GM15510 (cell line): Measurements from ENCODE around the gene MST1.
A peak's percentile ranks its signal among the peaks of the same experiment; 100 is the strongest.

Source experiments
- POLR2A ChIP-seq: IDR thresholded peaks from 3 replicates; pipeline ENCODE4 v1.6.1; 2011; ENCODE audit warnings: borderline replicate concordance; ENCODE audit not compliant: insufficient read length; ENCODE audit errors: extremely low read depth

MST1 gene

GRCh38 chr3:49689046-49689907, at the start of gene MST1, which contains the start of gene RNF123:
Gene MST1, minus strand, starts transcription at chr3:49689474. Its CDS starts 783 bp downstream, at chr3:49688691.
Gene RNF123, plus strand, starts transcription at chr3:49689557. Its CDS starts 1,609 bp downstream, at chr3:49691166.
- peak; percentile 83 for TF ChIP-seq POLR2A

GRCh38 chr3:49738067-49738713, 48.9 kb upstream of the MST1 start:
- no peak for TF ChIP-seq POLR2A

GRCh38 chr3:49734752-49735151, 45.5 kb upstream of the MST1 start:
- no peak for TF ChIP-seq POLR2A

- TF ChIP-seq POLR2A = no peak
These were observed 44.3 kb upstream of the MST1 start for GRCh38 chr3:49733551-49733950.

GRCh38 chr3:49732597-49732996, 43.3 kb upstream of the MST1 start:
- no peak for TF ChIP-seq POLR2A

- no peak for TF ChIP-seq POLR2A
These were observed 40.8 kb upstream of the MST1 start for GRCh38 chr3:49729966-49730609.

DNA sequence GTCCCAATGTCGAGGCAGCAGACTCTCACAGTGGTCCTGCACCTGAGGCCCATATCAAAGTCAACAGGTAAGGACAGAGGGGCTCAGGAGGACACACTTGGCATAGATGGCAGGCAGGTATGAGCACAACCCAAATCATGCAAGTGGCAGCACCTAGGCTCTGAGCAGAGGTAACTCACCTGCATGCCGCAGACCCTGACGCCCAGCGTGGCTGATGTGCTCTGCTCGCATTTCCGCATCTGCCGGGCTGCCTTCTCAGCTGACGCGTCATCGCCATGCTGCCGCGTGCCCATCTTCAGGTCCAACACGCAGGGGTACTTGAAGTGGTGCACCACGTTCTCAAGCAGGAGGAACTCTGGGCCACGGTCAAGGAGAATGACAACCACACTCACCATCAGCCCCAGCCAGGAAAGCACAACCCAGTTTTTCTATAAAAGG, 38.7 kb upstream of the MST1 start:
- TF ChIP-seq POLR2A = no peak

DNA sequence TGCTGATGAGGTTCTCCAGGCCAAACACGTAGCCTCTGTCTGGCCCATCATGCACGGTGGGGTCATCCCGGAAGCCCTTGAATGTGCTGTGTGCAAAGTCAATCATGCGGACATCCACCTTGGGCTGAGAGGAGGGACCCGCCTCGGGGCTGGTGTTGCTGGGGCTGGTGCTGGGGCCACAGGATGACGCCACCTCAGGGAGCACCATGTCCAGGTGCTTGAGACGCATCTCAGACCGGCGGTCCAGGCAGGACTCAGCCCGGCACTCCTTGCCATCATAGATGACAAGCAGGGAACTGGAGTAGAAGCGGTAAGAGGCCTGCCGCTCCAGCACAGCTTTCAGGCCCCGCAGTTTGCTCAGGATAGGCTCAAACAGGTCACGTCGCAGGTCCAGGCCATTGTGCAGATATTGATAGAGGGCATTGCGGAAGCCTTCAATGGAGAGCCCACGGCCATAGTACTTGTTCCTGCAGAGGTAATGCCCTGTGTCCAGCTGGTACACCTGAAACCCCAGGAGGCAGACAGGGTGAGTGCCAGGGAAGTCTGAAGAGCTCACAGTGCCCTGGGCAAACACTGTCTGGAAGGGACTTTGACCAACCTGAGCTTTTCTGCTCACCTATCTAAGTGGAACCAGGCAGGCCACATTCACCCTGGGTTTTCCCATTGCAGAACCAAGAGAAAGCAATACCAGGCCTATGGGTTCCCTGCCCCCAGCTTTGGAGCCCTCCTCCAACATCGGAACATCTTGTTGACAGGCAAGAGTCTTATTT, 38.1 kb upstream of the MST1 start:
- no peak for TF ChIP-seq POLR2A

GRCh38 chr3:49725906-49726681, 36.8 kb upstream of the MST1 start:
- TF ChIP-seq POLR2A = no peak

GRCh38 chr3:49724586-49724985, 35.3 kb upstream of the MST1 start:
- TF ChIP-seq POLR2A = no peak

DNA sequence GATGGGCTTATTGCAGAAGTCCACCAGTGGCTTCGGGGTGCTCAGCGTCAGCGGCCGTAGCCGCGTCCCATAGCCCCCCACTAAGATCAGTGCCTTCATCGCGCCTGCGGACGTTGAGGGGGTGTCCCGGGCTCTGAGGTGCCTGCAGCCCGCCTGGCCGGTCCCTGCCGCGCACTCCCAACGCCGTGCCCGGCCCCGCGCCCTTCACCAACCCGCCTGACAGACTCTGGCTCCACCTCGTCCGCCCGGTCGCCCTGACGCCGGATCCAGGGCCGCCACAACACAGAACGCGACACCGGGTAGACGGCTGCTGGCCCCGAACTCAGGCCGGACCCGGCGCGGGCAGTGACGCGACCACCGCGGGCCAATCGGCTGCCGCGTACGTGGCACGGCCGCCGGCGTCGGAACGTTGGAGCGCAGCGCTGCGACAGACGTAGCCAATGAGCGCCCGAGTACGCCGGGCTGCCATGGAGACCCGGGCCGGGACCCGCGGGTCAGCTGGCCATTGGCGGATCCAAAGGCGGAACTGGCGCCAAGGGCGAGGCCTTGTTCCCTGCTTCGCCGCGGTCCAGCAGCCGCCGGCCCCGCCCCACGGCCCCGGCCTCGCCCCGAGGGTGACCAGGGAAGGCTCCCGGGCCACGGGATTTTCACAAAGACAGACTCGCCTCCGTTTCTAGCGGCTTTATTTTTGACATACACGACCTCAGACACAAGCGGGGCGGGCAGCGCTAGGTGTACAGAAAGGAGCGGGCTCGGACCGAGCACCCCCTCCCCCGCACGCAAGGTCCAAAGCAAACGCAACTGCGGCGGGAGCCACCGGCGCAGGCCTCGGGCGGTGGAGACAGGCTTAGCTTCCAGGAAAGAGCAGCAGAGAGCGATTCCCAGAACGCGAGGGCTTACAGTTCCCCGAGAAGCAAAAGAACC, 34.6 kb upstream of the MST1 start, which contains the start of gene GMPPB:
Gene GMPPB (minus strand): TSS at position 324 of the 924 bp plus-strand sequence. CDS start 225 bp downstream, at position 99.
- peak; percentile 78 for TF ChIP-seq POLR2A

DNA sequence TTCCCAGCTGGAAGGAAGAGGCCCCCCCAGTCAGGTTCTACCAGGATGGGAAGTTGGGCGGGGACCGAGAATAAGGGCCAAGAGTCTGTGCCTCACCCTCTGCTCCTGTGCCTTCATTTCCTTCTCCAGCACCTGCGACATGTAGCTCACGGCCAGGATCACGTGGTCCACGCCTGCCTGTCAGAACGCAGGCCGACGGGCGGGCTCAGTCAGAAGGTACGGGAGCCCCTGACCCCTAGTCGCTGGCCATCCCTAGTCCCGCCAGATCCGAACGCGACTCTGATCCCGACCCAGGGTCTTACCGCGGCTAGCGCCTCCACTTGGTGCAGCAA, 34.0 kb upstream of the MST1 start:
- TF ChIP-seq POLR2A = no peak

DNA sequence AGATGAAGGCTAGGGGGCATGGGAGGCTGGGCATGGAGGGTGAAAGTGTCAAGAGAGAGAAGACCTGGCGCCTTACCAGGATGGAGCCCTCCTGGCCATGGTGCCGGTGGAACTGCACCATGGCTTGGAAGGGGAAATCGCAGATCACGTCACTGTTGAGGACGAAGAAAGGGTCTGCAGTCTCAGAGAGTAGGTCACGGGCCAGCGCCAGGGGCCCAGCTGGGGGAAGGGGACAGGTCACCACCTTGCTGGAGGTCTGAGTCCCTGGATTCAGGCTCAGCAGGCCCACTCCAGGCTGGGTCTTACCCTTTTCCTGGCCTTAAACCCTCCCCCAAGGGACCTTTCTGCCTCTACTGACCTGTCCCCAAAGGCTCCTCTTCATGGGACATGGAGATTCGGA, 33.6 kb upstream of the MST1 start:
- no peak for TF ChIP-seq POLR2A
